Suprapubic skin (tissue), 4 donors: ENCODE measurements around the gene APOH. TPM values are rescaled to one million over a fixed set of nuclear protein-coding genes. Genes with fewer than 3 reads are reported as not detected.

Experiments
- DNase-seq, 2 donors: peaks; one replicate each; pipeline ENCODE4 v3.0.0-alpha.2; 2019; ENCODE audit warnings: low spot score in 2 of 2
- H3K27ac ChIP-seq: fragments of 200-600 bp; sonication (generic); one replicate; pipeline ENCODE4 v1.5.1; 2019
- H3K27me3 ChIP-seq: fragments of 200-600 bp; sonication (generic); one replicate; pipeline ENCODE4 v1.5.1; 2019
- H3K36me3 ChIP-seq: fragments of 200-600 bp; sonication (generic); one replicate; pipeline ENCODE4 v1.5.1; 2019
- H3K4me1 ChIP-seq: fragments of 200-600 bp; sonication (generic); one replicate; pipeline ENCODE4 v1.5.1; 2019
- H3K4me3 ChIP-seq: fragments of 200-600 bp; sonication (generic); one replicate; pipeline ENCODE4 v1.5.1; 2019; ENCODE audit warnings: mild to moderate bottlenecking
- H3K9me3 ChIP-seq: fragments of 200-600 bp; sonication (generic); one replicate; pipeline ENCODE4 v1.5.1; 2019
- CTCF ChIP-seq, 2 donors: fragments of 200-600 bp in 1 of 2; fragments of 450-650 bp in 1 of 2; sonication (generic) in 1 of 2; IDR thresholded peaks; one replicate each; pipeline ENCODE4 v1.5.1; 2016 to 2019; ENCODE audit warnings: antibody characterized with exemption in 2 of 2, mild to moderate bottlenecking in 1 of 2, moderate library complexity in 1 of 2
- EP300 ChIP-seq: sonication (generic); formaldehyde crosslinking; IDR thresholded peaks from one replicate; pipeline ENCODE4 v1.6.1; 2017; ENCODE audit warnings: antibody characterized with exemption
- POLR2A ChIP-seq, 2 donors: fragments of 450-650 bp; IDR thresholded peaks; one replicate each; pipeline ENCODE4 v1.6.1; 2017; ENCODE audit warnings: antibody characterized with exemption in 2 of 2, mild to moderate bottlenecking in 2 of 2, moderate library complexity in 2 of 2
- POLR2AphosphoS5 ChIP-seq, 3 donors: sonication (generic); formaldehyde crosslinking; IDR thresholded peaks; one replicate each; pipeline ENCODE4 v1.6.1; 2017; ENCODE audit warnings: antibody characterized with exemption in 3 of 3
- WGBS: methylation state at CpG from one replicate; pipeline ENCODE4 v1.1.5; 2018; 5-methylcytosine and 5-hydroxymethylcytosine counted together
- total RNA-seq, 4 donors: library from RNA; depleted of rRNA; stranded (reverse); fragments of >200 nt; gene quantifications; one replicate each; pipeline ENCODE4 v1.1.0, GENCODE V29; 2016

The APOH gene
- total RNA-seq, 4 donors from 2014 or later, result 6.1 TPM; not detected in 3

- DNase-seq, result no peak
- Histone ChIP-seq H3K9me3 (no peaks in the 10 kb centered on the region), H3K4me3 (no peak overlapping the region), H3K27me3 (peaks cover 10% of the 10 kb centered on the region), H3K36me3 (no peaks in the 10 kb centered on the region), H3K4me1 (no peaks in the 10 kb centered on the region), H3K27ac (no peak overlapping the region)
- WGBS, result 75% methylated on average over 8 of the region's 8 CpGs
- no peak for TF ChIP-seq POLR2A (IDR thresholded peaks at IDR 0.05)
- no peak for TF ChIP-seq EP300
- no peak for TF ChIP-seq POLR2AphosphoS5 (IDR thresholded peaks at IDR 0.05)
- no peak for TF ChIP-seq CTCF (IDR thresholded peaks at IDR 0.05)
These were observed 9.0 kb downstream of the APOH start for GRCh38 chr17:66220079-66220835.

GRCh38 chr17:66215529-66215911, 13.7 kb downstream of the APOH start:
- H3K9me3 ChIP-seq, result no peaks in the 10 kb centered on the region
- H3K27me3 ChIP-seq, result peaks cover 7% of the 10 kb centered on the region
- H3K27ac ChIP-seq, result no peak overlapping the region
- WGBS, result 94% methylated on average over 3 of the region's 3 CpGs
- no peak overlapping the region for H3K4me3 ChIP-seq
- DNase-seq, result no peak
- H3K4me1 ChIP-seq, result no peaks in the 10 kb centered on the region
- no peak for TF ChIP-seq POLR2A (IDR thresholded peaks at IDR 0.05)
- TF ChIP-seq POLR2AphosphoS5 (IDR thresholded peaks at IDR 0.05), result no peak
- no peak for TF ChIP-seq CTCF (IDR thresholded peaks at IDR 0.05)
- no peaks in the 10 kb centered on the region for H3K36me3 ChIP-seq

GRCh38 chr17:66214884-66215528, 14.2 kb downstream of the APOH start:
- DNase-seq, result no peak
- Histone ChIP-seq H3K4me1 (no peaks in the 10 kb centered on the region), H3K4me3 (no peak overlapping the region), H3K36me3 (no peaks in the 10 kb centered on the region), H3K27me3 (peaks cover 7% of the 10 kb centered on the region), H3K27ac (no peak overlapping the region), H3K9me3 (no peaks in the 10 kb centered on the region)
- TF ChIP-seq POLR2AphosphoS5 (IDR thresholded peaks at IDR 0.05) (no peak), EP300 (no peak), POLR2A (IDR thresholded peaks at IDR 0.05) (no peak), CTCF (IDR thresholded peaks at IDR 0.05) (no peak)
- WGBS, result 82% methylated on average over 5 of the region's 5 CpGs

GRCh38 chr17:66211047-66211810, 18.0 kb downstream of the APOH start:
- no peak for DNase-seq
- H3K36me3 ChIP-seq, result no peaks in the 10 kb centered on the region
- H3K9me3 ChIP-seq, result no peaks in the 10 kb centered on the region
- H3K4me3 ChIP-seq, result no peak overlapping the region
- H3K27ac ChIP-seq, result no peak overlapping the region
- TF ChIP-seq CTCF (IDR thresholded peaks at IDR 0.05) (no peak), EP300 (no peak)
- WGBS, result 87% methylated on average over 9 of the region's 9 CpGs
- no peaks in the 10 kb centered on the region for H3K4me1 ChIP-seq
- H3K27me3 ChIP-seq, result peaks cover 3% of the 10 kb centered on the region

GRCh38 chr17:66210208-66210574, 19.0 kb downstream of the APOH start:
- H3K9me3 ChIP-seq, result no peaks in the 10 kb centered on the region
- H3K27ac ChIP-seq, result no peak overlapping the region
- H3K27me3 ChIP-seq, result no peaks in the 10 kb centered on the region
- DNase-seq, result no peak
- H3K4me1 ChIP-seq, result no peaks in the 10 kb centered on the region
- TF ChIP-seq EP300 (no peak), POLR2A (IDR thresholded peaks at IDR 0.05) (no peak), POLR2AphosphoS5 (IDR thresholded peaks at IDR 0.05) (no peak), CTCF (IDR thresholded peaks at IDR 0.05) (no peak)
- 74% methylated on average over 2 of the region's 2 CpGs for WGBS
- no peak overlapping the region for H3K4me3 ChIP-seq
- H3K36me3 ChIP-seq, result no peaks in the 10 kb centered on the region
